Left ventricle myocardium superior (tissue), 1 donor: ENCODE data around the gene GARIN5A. TPM values are rescaled to one million over a fixed set of nuclear protein-coding genes. Genes with fewer than 3 reads are reported as not detected.
"Not testable (repeated sequence)": the region's sequence is repeated elsewhere in the genome, so short reads cannot be mapped to it uniquely, and the experiment has no call there.

Source experiments
- ATAC-seq: fragments of 200-7000 bp; cut with Tn5 transposase; one replicate; pipeline ENCODE4 v1.9.1; 2020; ENCODE audit warnings: mild to moderate bottlenecking, moderate library complexity
- DNase-seq: peaks from one replicate; pipeline ENCODE4 v3.0.0-alpha.2; 2020
- intact Hi-C: fragments of 100-400 bp; cut with micrococcal nuclease; formaldehyde crosslinking; loops from one replicate; pipeline ENCODE4 v1.11.0; 2022
- total RNA-seq: library from RNA; stranded (reverse); fragmentation: NEBNext Ultra II Directional; extraction: Animal tissue kit (Norgen Biotek cat#: 25700); gene quantifications from one replicate; pipeline ENCODE4 v1.2.1, GENCODE V29; 2021
- donor health status: DM: no; HTN: yes; CAD: no; lungs with severe emphysema.

The GARIN5A gene
- total RNA-seq, 1 donor from 2014 or later: 1.2 TPM

DNA sequence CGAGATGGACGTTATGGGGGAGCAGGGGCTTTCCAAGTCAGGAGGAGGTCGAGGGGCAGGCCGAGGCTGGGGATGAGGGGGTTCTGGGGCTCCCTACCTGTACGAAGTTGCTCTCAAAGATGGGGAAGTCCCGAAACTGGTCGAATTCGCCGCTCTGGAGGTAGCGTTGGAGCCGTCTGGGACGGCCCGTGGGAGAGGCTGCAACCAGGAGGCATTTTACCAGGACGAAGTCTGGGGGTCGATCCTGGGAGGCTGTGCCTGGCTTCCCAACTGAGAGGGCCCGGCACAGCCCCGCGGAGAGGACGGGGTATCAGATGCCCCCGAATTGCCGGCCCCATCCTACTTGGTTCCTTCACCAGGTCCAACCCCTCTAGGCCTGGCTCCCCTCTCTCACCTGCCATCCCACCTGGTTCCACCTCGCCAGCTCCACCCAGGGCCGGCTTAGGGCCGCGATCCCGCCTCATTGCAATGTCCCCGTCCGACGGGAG lies 868 bp downstream of the GARIN5A start:
- no peak for ATAC-seq
- intact Hi-C loops: no loop called here
- DNase-seq: no peak

DNA sequence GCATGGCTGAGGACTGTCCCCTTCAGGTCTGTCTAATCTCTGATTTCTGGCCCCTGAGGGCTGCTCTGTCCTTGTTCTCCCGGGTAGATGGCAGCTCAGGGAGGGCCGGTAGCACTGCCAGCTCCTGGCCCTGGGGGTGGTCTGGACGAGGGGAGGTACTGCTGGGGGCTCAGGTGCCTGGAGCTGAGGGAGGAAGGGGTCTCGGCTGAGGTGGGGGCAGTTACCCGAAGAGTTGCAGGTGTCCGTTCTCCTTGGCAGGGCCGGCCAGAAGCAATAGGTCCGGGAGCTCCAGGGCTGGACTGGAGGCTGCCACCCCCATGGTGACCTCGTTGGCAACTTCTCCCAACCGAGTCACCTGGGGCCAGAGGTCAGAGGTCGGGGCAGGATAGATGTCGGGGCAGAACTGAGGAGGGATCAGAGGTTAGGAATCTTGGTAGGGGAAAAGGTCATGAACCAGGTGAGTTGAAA lies 1.5 kb downstream of the GARIN5A start:
- DNase-seq: no peak
- no peak for ATAC-seq
- intact Hi-C loops: no loop called here

DNA sequence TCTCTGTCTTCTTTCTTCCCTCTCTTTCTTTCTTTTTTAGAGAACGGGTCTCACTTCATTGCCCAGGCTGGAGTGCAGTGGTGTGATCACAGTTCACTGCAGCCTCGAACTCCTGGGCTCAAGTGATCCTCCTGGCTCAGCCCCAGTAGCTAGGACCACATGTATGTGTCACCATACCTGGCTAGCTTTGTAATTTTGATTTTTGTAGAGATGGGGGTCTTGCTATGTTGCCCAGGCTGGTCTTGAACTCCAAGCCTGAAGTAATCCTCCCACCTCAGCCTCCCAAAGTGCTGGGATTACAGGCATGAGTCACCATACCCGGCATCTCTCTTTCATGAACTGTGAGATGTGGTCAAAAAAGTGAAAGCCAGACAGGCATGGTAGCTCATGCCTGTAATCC lies 3.3 kb downstream of the GARIN5A start:
- ATAC-seq, intact Hi-C loops, DNase-seq: not testable (repeated sequence)

DNA sequence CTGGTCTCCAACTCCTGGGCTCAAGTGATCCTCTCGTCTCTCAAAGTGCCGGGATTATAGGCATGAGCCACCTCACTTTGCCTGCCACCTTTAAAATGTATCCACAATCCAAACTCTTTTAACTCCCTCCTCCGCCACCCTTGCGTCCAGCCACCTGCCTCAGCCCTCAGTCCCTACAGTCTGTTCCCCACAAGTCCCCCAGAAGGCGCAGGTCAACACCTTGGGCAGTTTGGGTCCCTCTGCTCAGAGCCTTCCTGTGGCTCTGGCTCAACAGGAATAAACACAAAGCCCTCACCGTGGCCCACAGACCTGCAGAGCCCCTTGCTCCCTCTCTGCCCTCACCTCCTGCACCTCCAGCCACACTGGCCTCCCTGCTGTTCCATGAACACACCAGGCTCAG lies 7.8 kb downstream of the GARIN5A start:
- ATAC-seq: no peak
- DNase-seq: no peak
- intact Hi-C loops: no loop called here

DNA sequence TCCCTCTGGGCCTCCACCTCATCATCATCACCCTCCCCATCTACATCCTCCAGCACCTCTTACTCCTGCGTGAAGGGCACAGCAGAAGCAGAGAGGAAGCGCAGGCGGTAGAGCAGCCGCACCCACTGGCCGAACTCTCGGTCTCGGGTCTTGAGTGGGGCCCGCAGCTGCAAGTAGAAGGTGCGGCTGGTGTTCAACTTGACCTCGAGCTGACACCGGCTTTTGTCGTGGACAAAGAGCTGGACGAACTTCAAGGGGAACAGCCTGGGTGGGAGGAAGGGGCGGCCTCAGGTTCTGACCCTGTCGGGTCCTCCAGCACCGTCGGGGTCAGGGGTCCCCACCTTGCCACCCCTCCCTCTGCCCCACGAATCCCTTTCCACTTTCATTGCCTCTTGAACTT lies 9.1 kb downstream of the GARIN5A start:
- ATAC-seq (no peak), DNase-seq (no peak)
- intact Hi-C loops: no loop called here

DNA sequence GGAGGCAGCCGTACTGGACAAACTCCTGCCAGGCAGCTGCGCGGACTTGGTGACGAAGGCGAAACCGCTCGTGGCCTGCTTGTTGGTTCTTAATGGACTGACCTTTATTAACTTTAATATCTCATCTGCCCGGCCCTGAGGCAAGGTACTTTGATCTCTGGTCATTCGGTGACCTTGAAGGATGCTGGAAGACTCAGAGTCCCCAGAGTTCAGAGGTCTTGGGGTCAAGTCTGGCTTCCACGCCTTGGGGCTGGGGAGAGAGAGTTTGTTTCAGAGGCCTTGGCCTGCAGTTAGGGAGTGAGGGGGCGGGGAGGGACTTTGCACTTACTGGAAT lies 10.0 kb downstream of the GARIN5A start:
- intact Hi-C loops: no loop called here
- no peak for DNase-seq
- no peak for ATAC-seq

DNA sequence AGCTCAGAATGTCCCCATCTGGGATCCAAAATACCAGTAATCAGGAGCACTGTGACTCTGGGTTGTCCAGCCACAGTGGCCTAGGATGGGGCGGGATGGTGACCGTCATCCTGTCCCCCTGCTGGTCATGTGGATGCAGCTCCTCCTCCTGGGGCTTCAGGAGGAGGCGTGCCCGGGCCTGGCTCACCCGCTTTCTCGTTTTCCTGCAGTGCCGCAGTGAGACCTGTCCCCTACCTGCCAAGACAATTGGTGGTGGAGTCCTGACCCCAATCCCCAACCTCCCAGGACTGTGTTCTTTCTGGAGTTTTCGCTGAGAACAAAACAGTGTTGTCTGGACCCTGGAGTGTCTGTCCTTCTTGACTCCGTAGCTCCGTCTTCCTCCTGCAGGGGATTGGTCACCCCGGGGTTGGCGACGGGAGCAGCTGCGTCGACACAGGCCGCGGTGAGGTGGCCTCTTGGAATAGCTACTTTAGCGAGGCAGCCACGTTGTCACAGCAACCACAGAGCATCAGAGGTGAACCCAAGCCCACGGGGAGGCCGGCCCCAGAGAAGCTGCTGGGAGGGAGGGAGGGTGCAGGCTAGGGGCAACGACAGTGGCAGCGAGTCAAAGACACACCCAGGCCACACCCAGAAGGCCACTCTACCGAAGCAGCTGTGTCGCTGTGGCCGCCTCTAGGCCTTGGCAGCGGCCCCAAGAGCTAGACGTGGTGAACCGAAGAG lies 10.5 kb downstream of the GARIN5A start:
- ATAC-seq (no peak), DNase-seq (no peak)
- intact Hi-C loops: no loop called here

DNA sequence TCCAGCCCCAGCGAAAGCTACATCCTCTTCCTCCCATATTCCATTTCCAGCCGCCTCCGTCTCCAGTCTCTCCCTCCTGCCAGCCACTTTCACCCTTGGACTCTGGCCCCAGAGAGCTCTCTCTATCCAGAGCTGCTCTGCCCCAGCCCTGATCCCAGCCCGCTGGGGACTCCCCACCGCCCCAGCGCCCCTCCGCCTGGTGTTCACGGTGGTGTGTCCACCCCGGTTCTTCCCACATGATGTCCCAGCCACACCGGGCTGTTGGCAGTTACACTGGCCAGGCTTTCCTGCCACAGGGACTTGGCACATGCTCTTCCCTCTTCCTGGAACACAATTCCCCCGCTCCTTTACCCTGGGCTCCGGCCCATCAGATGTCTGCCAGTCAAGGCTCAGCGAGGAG lies 11.6 kb downstream of the GARIN5A start:
- ATAC-seq (no peak), DNase-seq (no peak)
- intact Hi-C loops: no loop called here

DNA sequence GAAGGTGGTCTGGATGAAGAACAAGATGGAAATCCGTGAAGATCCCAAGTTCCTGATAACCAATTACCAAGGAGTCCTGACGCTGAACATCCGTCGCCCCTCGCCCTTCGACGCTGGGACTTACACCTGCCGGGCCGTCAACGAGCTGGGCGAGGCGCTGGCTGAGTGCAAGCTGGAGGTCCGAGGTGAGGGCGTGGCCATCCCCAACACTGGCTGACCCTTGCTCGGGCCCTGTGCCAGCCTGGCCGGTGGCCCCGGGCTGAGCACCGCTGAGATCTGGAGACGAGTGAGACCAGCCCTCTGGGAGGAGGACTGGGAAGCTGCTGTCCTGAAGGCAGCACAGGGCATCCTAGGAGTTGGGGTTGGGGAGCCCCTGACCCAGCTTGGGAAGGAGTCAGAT lies 12.3 kb downstream of the GARIN5A start:
- intact Hi-C loops: no loop called here
- DNase-seq (no peak), ATAC-seq (no peak)

DNA sequence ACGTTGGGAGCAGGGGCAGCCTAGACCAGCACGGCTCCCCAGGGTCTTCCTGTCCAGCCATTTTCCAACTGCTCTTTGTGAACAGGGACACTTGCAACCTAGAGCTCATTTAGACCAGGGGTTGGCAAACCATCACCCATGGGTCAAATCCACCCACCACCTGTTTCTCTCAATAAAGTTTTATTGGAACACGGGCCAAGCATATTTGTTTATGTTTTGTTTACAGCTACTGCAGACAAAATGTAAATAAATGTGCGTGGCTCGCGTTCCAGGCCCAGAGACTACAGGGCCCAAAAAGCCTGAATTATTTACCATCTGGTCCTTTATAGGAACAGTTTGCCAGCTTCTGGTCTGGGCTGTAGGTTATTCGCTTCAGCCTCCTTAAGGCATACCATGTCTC lies 13.7 kb downstream of the GARIN5A start:
- DNase-seq: no peak
- ATAC-seq: no peak
- intact Hi-C loops: no loop called here

DNA sequence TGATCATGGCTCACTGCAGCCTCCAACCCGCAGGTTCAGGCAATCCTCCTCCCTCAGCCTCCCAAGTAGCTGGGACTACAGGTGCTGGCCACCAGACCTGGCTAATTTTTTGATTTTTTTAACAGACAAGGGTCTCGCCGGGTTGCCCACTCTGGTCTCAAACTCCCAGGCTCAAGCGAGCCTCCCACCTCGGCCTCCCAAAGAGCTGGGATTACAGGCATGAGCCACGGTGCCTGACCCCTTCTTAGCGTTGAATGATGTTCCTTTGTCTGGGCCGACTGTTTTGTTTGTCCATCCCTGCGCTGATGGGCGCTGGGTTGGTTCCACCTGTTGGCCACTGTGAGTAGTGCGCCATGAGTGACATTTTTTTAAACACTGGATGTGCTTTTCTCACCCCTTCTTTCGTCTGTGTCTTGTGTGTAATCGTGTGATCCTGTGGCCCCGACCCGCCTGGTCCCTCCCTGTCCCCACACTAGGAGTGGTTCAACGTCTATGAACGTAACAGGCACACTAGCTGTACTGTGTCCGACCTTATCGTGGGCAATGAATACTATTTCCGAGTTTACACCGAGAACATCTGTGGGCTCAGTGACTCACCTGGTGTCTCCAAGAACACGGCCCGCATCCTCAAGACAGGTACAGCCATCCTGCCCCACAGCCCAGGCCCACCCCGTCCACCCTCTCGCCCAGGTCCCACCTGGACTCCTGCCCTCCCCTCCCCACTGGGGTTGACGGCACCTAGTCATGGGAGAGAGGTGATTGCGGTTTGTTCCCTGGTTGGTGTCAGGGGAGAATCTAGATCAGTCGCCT lies 15.4 kb downstream of the GARIN5A start:
- DNase-seq (peak; percentile 61), ATAC-seq (peak; percentile 79)
- intact Hi-C loops: no loop called here

DNA sequence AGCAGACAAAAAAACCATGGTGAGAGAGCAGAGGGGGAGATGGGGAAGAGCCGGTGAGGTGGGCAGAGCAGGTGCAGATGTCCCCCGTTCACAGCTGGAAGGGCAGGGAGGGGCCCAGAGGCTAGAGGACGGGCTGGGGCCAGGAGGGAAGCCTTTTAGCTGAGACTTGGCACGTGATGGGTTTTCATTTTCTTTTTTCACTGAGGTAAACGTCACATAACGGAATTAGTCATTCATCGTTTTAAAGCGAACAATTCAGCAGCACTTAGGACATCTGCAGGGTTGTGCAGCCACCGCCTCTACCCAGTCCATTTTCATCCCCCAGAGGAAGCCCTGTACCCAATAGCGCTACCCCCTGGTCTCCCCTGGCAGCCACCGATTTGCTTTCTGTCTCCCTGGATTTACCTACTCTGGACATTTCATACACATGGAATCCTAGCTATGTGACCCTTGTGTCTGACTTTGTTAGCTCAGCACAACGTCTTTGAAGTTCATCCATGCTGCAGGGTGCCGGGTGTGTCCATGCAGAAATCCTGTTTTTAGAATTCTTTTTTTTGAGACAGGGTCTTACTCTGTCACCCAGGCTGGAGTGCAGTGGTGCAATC lies 16.4 kb downstream of the GARIN5A start:
- no peak for DNase-seq
- ATAC-seq: no peak
- intact Hi-C loops: no loop called here

DNA sequence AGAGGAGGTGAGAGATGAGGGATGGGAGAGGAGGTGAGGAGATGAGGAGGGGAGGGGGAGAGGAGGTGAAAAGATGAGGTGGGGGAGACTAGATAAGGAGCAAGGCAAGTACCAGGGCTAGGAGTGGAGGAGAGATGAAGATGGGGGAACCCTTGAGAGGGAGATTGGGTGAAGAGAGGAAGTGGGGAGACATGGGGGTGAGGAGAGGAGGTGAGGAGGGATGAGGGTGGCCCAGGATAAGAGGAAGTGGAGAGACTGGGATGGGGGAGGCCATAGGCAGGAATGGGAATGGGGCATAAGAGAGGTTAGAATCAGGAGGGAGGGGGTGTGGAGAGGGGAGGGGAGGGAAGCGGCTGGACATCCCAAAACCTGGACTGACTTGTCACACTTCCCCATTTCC lies 17.0 kb downstream of the GARIN5A start:
- no peak for DNase-seq
- no peak for ATAC-seq
- intact Hi-C loops: no loop called here

DNA sequence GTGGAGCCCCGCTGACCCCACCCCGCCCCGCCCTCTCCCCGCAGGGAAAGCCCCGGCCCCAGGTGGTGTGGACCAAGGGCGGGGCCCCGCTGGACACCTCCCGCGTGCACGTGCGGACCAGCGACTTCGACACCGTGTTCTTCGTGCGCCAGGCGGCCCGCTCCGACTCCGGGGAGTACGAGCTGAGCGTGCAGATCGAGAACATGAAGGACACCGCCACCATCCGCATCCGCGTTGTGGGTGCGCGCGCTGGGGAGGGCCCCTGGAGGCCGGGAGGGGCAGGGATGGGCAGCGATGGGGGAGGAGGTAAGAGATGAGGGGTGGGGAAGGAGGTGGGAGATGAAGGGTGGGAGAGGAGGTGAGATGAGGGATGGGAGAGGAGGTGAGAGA lies 17.6 kb downstream of the GARIN5A start:
- intact Hi-C loops: no loop called here
- ATAC-seq: no peak
- DNase-seq: no peak

DNA sequence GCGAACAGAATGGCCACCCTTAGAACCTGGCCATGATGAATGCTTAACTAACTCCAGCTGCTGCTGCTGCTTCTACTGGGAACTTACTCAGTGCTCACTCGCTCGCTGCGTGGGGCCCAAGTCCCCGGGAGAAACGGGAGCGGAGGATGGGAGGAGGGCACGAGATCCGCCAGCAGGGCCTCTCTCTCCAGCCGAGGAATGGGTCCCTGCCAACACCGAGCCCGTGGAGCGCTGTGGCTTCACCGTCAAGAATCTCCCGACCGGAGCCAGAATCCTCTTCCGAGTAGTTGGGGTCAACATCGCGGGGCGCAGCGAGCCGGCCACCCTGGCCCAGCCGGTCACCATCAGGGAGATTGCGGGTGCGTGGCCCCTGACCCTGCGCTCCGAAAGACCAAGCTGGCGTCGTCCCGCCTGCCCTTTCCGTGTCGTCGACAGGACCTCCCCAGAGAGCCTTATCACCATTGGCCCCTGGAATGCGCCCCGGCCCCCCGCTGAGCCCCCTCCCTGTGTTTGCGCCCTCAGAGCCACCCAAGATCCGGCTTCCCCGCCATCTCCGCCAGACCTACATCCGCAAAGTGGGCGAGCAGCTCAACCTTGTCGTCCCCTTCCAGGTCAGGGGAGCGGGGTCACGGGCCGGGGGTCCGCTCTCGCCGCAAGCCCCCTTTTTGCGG lies 18.1 kb downstream of the GARIN5A start:
- intact Hi-C loops: no loop called here
- DNase-seq: no peak
- no peak for ATAC-seq

DNA sequence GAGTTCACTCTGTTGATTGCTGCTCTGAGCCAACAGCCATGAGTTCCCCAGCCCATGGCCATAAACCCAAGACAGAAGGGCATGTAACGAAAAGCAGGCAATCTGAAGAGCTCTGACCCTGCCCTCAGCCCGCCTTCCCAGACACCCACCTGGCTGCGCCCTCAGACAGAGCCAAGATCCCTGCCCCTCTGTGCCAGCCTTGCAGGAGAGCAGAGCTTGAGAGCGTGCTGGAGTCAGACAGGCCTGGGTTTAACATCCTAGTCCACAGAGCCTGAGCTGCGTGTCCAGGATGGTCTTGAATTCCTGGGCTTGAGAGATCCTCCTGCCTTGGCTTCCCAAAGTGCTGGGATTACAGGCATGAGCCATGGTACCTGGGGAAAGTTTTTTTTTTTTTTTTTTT lies 19.3 kb downstream of the GARIN5A start:
- no peak for DNase-seq
- intact Hi-C loops: no loop called here
- ATAC-seq: no peak

DNA sequence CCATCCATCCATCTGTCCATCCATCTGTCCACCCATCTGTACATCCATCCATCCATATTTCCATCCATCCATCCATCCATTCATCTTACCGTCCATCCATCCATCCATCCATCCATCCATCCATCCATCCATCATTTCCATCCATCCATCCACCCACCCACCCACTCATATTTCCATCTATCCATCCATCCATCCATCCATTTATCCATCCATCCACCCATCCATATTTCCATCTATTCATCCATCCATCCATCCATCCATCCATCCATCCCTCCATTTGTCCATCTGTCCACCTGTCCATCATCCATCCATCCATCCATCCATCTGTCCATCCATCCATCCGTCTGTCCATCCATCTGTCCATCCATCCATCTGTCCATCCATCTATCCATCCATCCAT lies 20.7 kb downstream of the GARIN5A start:
- intact Hi-C loops: no loop called here
- ATAC-seq: no peak
- DNase-seq: no peak

DNA sequence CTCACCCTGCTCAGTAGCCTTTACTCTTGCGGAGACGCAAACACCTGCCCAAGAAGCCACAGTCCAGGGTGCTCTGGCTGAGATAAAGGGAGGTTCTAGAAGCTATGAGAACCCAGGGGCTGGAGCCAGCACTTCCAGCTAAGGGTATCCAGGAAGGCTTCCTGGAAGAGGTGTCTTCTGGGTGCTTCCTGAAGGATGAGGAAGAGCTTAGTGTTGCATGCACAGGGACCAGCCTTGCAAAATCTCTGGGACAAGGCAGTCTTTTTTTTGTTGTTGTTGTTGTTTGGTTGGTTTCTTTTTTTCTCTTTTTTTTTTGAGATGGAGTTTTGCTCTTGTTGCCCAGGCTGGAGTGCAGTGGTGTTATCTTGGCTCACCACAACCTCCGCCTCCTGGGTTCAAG lies 23.4 kb downstream of the GARIN5A start:
- intact Hi-C loops: no loop called here
- ATAC-seq (no peak), DNase-seq (no peak)

DNA sequence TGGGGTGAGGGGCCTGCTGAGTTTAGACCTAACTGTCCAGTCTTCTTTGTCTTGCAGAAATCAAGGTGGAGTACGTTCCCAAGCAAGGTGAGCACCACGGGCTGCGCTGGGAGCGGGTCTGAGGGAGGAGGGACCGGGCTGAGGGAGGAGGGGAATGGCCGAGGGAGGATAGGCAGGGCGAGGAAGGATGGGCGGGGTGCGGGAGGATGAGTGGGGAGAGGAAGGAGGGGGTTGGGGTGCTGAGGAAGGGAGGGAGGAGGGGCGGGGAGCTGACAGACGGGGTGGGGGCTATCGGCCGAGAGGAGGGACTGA lies 25.5 kb downstream of the GARIN5A start:
- DNase-seq: no peak

More for the DNA sequence above, 25.5 kb downstream of the GARIN5A start:
- no peak for ATAC-seq
- intact Hi-C loops: no loop called here
